PC-3 (cell line): ENCODE data around the gene STRADA.

Source experiments
- CTCF ChIP-seq: fragments of 300-600 bp; sonication (generic); conservative IDR thresholded peaks from 2 replicates; pipeline ENCODE4 v1.5.1; 2017; ENCODE audit warnings: antibody characterized with exemption, low read depth, mild to moderate bottlenecking, low read length
- EZH2phosphoT487 ChIP-seq: fragments of 300-600 bp; sonication (generic); IDR thresholded peaks from 2 replicates; pipeline ENCODE4 v1.6.1; 2018; ENCODE audit warnings: mild to moderate bottlenecking, antibody characterized with exemption, low read length, borderline replicate concordance

GRCh38 chr17:63695889-63696288 lies 45.7 kb downstream of the STRADA start:
- no peak for TF ChIP-seq EZH2phosphoT487
- TF ChIP-seq CTCF, result no peak
